Measurements from ENCODE around the gene DRICH1. TPM values are rescaled to one million over a fixed set of nuclear protein-coding genes. Genes with fewer than 3 reads are reported as not detected.
"Not testable (repeated sequence)": the region's sequence is repeated elsewhere in the genome, so short reads cannot be mapped to it uniquely, and the experiment has no call there.

DRICH1 gene
- total RNA-seq, 2 experiments from 2014 or later, result 0.23 TPM; not detected in 1

DNA sequence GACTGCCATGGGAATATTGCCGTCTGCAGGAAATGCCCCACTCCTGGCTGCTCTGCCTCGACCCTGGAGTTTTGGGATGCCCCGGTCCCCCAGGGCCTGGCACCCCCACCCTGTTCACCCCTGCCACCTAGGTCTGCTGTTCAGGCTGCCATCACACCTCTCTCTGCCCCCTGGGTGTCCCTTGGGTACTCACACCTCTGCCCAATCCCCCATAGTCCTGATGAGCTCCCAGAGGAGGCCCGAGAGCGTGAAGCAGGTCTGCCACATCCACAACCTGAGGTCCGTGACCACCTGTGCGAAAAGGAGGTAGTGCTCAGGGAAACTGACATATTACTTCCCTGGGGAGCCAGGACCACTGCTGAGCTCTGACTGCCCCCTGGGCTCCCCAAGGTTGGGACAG, 20.2 kb upstream of the DRICH1 start:
- ChIA-PET POLR2A (interaction anchor here (1.2 kb wide), 1 partner anchor 11 kb away, joined by 3 read pairs; no protein-coding TSS in a partner anchor), CTCF (no interaction called here)
- TF ChIP-seq, protein P1, sequence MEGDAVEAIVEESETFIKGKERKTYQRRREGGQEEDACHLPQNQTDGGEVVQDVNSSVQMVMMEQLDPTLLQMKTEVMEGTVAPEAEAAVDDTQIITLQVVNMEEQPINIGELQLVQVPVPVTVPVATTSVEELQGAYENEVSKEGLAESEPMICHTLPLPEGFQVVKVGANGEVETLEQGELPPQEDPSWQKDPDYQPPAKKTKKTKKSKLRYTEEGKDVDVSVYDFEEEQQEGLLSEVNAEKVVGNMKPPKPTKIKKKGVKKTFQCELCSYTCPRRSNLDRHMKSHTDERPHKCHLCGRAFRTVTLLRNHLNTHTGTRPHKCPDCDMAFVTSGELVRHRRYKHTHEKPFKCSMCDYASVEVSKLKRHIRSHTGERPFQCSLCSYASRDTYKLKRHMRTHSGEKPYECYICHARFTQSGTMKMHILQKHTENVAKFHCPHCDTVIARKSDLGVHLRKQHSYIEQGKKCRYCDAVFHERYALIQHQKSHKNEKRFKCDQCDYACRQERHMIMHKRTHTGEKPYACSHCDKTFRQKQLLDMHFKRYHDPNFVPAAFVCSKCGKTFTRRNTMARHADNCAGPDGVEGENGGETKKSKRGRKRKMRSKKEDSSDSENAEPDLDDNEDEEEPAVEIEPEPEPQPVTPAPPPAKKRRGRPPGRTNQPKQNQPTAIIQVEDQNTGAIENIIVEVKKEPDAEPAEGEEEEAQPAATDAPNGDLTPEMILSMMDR (IDR thresholded peaks at IDR 0.05), result no peak
- Mint-ChIP-seq H3K9me3 (no peaks in the 10 kb centered on the region), H3K27ac (no peak overlapping the region), H3K27me3 (no peaks in the 10 kb centered on the region), H3K4me1 (ENCODE audit: low read depth) (no peaks in the 10 kb centered on the region), H3K4me3 (no peak overlapping the region), H3K36me3 (ENCODE audit: low read depth) (no peaks in the 10 kb centered on the region)
- ATAC-seq (no peak), DNase-seq (no peak)
- intact Hi-C loops (cut with micrococcal nuclease), result no loop called here

DNA sequence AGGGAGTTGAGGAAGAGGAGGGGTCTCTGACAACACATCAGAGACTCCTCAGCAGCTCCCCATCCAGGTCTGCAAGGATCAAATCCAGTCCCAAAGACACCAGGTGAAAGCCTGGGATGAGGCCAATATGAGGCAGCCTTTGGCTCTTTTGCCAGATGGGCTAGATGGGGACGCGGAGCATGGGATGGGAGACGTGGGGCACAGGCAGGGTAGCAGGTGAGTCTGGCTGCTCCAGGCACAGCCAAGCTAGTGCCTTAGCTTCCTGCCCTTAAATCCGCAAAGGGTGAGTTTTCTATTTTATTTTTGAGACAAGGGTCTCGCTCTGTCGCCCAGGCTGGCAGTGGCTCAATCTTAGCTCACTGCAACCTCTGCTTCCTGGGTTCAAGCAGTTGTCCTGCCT, 19.6 kb upstream of the DRICH1 start:
- TF ChIP-seq, protein P1 (IDR thresholded peaks at IDR 0.05), result no peak
- ChIA-PET CTCF (no interaction called here), POLR2A (interaction anchor here (1.2 kb wide), 1 partner anchor 11 kb away, joined by 3 read pairs; no protein-coding TSS in a partner anchor)
- intact Hi-C loops (cut with micrococcal nuclease), result no loop called here
- H3K4me1 Mint-ChIP-seq (ENCODE audit: low read depth), result no peaks in the 10 kb centered on the region
- DNase-seq, result no peak
- no peaks in the 10 kb centered on the region for H3K36me3 Mint-ChIP-seq (ENCODE audit: low read depth)
- no peak for ATAC-seq
- H3K9me3 Mint-ChIP-seq, result no peaks in the 10 kb centered on the region
- H3K4me3 Mint-ChIP-seq, result no peak overlapping the region
- H3K27me3 Mint-ChIP-seq, result no peaks in the 10 kb centered on the region
- H3K27ac Mint-ChIP-seq, result no peak overlapping the region

DNA sequence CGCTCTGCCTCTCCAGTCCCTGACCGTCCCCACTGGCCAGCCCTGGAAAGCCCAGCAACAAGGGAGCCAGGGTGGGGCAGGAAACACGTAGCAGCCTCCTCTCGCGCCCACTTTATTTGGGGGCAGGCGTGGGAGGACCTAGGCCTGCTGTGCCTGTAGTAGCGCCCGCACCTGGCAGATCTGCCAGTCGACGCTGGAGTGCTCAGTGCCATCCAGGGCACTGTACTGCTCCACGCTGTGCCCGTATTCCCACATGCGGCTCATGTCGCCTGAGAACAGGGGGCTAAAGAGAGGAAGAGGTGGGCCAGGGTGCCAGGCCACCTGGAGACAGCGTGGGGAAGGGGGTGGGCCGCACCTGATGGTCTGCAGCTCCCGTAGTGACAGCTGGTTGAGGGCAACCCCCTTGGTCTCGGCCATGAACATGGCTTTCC, 17.0 kb upstream of the DRICH1 start:
- ChIA-PET POLR2A (no interaction called here), CTCF (interaction anchor here (1.4 kb wide), 1 partner anchor 58 kb away, joined by 3 read pairs; no protein-coding TSS in a partner anchor)
- Mint-ChIP-seq H3K27ac (no peak overlapping the region), H3K4me3 (no peak overlapping the region), H3K27me3 (no peaks in the 10 kb centered on the region), H3K4me1 (ENCODE audit: low read depth) (no peaks in the 10 kb centered on the region), H3K9me3 (no peaks in the 10 kb centered on the region), H3K36me3 (ENCODE audit: low read depth) (peaks cover 1% of the 10 kb centered on the region)
- DNase-seq (no peak), ATAC-seq (no peak)
- intact Hi-C loops (cut with micrococcal nuclease), result no loop called here
- TF ChIP-seq, protein P1 (IDR thresholded peaks at IDR 0.05), result no peak

DNA sequence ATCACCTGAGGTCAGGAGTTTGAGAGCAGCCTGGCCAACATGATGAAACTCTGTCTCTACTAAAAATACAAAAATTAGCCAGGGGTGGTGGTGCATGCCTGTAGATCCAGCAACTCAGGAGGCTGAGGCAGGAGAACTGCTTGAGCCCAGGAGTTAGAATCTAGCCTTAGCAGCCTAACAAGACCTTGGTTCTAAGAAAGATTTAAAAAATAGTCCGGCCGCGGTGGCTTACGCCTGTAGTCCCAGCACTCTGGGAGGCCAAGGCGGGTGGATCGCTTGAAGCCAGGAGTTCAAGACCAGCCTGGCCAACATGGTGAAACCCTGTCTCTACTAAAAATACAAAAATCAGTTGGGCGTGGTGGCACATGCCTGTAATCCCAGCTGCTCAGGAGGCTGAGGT, 14.4 kb upstream of the DRICH1 start:
- H3K4me1 Mint-ChIP-seq (ENCODE audit: low read depth); intact Hi-C loops (cut with micrococcal nuclease); H3K27me3 Mint-ChIP-seq; CTCF ChIA-PET; H3K4me3 Mint-ChIP-seq; DNase-seq; H3K36me3 Mint-ChIP-seq (ENCODE audit: low read depth); H3K27ac Mint-ChIP-seq; POLR2A ChIA-PET; ATAC-seq; H3K9me3 Mint-ChIP-seq: not testable (repeated sequence)

DNA sequence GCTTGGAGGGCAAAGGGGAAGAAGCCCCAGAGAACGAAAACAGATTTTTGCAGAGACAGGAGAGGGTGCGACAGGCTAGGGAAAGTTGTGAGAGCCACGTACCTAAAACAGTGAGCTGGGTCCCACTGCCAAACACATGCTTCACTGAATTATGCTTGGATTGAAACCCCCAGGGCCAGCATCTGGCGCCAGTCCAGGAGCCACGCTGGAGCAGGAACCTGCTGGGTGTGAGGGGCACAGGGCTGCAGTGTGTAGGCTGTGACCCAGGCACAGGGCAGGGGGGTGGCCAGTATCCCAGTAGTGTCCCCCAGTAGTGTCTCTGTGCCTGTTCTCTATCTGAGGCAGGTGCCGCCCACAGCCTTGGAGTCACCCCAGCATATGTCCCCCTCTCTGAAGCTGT, 8.1 kb upstream of the DRICH1 start:
- H3K4me1 Mint-ChIP-seq (ENCODE audit: low read depth); ATAC-seq; H3K36me3 Mint-ChIP-seq (ENCODE audit: low read depth); H3K27ac Mint-ChIP-seq; H3K9me3 Mint-ChIP-seq; DNase-seq; CTCF ChIA-PET; intact Hi-C loops (cut with micrococcal nuclease); H3K4me3 Mint-ChIP-seq; H3K27me3 Mint-ChIP-seq: not testable (repeated sequence)
- POLR2A ChIA-PET, result interaction anchor here (1.5 kb wide), 1 partner anchor 12 kb away, joined by 3 read pairs; no protein-coding TSS in a partner anchor

DNA sequence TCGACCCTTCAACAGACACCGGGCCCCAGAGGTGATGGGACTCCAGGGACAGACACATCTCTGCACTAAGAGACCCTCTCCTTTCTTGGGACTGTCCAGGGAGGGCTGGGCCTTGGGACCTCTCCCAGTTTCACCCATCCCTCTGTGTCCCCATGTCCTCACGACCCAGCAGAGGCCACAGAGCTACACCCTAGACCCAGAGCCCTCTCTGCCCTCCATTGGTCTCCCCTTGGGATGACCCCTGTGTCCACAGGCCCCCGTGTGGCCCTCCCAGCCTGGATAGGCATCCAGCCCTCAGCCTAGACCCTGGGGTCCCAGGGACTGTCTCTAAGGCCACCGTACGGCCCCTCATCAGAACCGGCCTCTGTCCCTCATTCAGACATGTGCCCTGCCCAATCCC, 7.5 kb upstream of the DRICH1 start:
- Mint-ChIP-seq H3K4me1 (ENCODE audit: low read depth) (no peaks in the 10 kb centered on the region), H3K36me3 (ENCODE audit: low read depth) (peaks cover 1% of the 10 kb centered on the region), H3K27ac (no peak overlapping the region), H3K27me3 (no peaks in the 10 kb centered on the region), H3K4me3 (no peak overlapping the region), H3K9me3 (no peaks in the 10 kb centered on the region)
- ChIA-PET POLR2A (no interaction called here), CTCF (no interaction called here)
- TF ChIP-seq, protein P1 (IDR thresholded peaks at IDR 0.05), result no peak
- ATAC-seq (no peak), DNase-seq (no peak)
- intact Hi-C loops (cut with micrococcal nuclease), result no loop called here

Measured in activated CD8-positive, alpha-beta T cell treated with anti-CD3 and anti-CD28 coated beads for 36 hours (primary cell).